HepG2 (cell line): ENCODE results near the gene SLC25A15. TPM values are rescaled to one million over a fixed set of nuclear protein-coding genes. Genes with fewer than 3 reads are reported as not detected.

Source experiments
- DPF2 ChIP-seq: sonication (generic); formaldehyde crosslinking; IDR thresholded peaks from 2 replicates; pipeline ENCODE4 v1.4.0; 2020; ENCODE audit warnings: mild to moderate bottlenecking, low read depth, missing genetic modification reagents, borderline replicate concordance
- FLYWCH1 ChIP-seq: sonication (generic); formaldehyde crosslinking; IDR thresholded peaks from 2 replicates; pipeline ENCODE4 v1.8.1; 2023; ENCODE audit warnings: mild to moderate bottlenecking, missing genetic modification reagents
- FOSL1 ChIP-seq: sonication (generic); formaldehyde crosslinking; IDR thresholded peaks from 2 replicates; pipeline ENCODE4 v1.9.0; 2021; ENCODE audit warnings: missing genetic modification reagents, borderline replicate concordance
- HMGA1 ChIP-seq: sonication (generic); formaldehyde crosslinking; conservative IDR thresholded peaks from 2 replicates; pipeline ENCODE4 v1.4.0; 2020; ENCODE audit warnings: missing genetic modification reagents
- IRF2 ChIP-seq: IDR thresholded peaks from 2 replicates; pipeline ENCODE4 v1.6.1; 2018; ENCODE audit warnings: missing genetic modification reagents, missing compliant biosample characterization
- SNAPC2 ChIP-seq: sonication (generic); formaldehyde crosslinking; IDR thresholded peaks from 2 replicates; pipeline ENCODE4 v1.8.1; 2022; ENCODE audit warnings: mild to moderate bottlenecking, missing genetic modification reagents
- TOPORS ChIP-seq: sonication (generic); formaldehyde crosslinking; IDR thresholded peaks from 2 replicates; pipeline ENCODE4 v1.8.0; 2023; ENCODE audit warnings: mild to moderate bottlenecking, missing genetic modification reagents
- ZBTB7A ChIP-seq: sonication (generic); formaldehyde crosslinking; IDR thresholded peaks from 2 replicates; pipeline ENCODE4 v1.8.0; 2022; ENCODE audit warnings: mild to moderate bottlenecking, missing genetic modification reagents
- ZBTB7B ChIP-seq: sonication (generic); formaldehyde crosslinking; IDR thresholded peaks from 2 replicates; pipeline ENCODE4 v1.4.0; 2020; ENCODE audit warnings: missing genetic modification reagents
- ZFX ChIP-seq: sonication (generic); formaldehyde crosslinking; IDR thresholded peaks from 2 replicates; pipeline ENCODE4 v1.4.0; 2020; ENCODE audit warnings: mild to moderate bottlenecking, low read depth, missing genetic modification reagents, moderate library complexity
- ZMYM3 ChIP-seq: sonication (generic); formaldehyde crosslinking; IDR thresholded peaks from 2 replicates; pipeline ENCODE4 v1.5.1; 2020; ENCODE audit warnings: mild to moderate bottlenecking, missing genetic modification reagents
- ZNF12 ChIP-seq: sonication (generic); formaldehyde crosslinking; IDR thresholded peaks from 2 replicates; pipeline ENCODE4 v1.5.0; 2020; ENCODE audit warnings: missing genetic modification reagents
- ZNF563 ChIP-seq: sonication (generic); formaldehyde crosslinking; IDR thresholded peaks from 2 replicates; pipeline ENCODE4 v1.8.0; 2022; ENCODE audit warnings: mild to moderate bottlenecking, moderate library complexity, missing genetic modification reagents
- ZNF609 ChIP-seq: sonication (generic); formaldehyde crosslinking; IDR thresholded peaks from 2 replicates; pipeline ENCODE4 v1.4.0; 2020; ENCODE audit warnings: mild to moderate bottlenecking, missing genetic modification reagents, borderline replicate concordance
- ZNF709 ChIP-seq: sonication (generic); formaldehyde crosslinking; IDR thresholded peaks from 2 replicates; pipeline ENCODE4 v1.5.0; 2020; ENCODE audit warnings: mild to moderate bottlenecking, missing genetic modification reagents
- ZNF841 ChIP-seq: sonication (generic); formaldehyde crosslinking; IDR thresholded peaks from 2 replicates; pipeline ENCODE4 v1.8.1; 2023; ENCODE audit warnings: missing genetic modification reagents, borderline replicate concordance
- polyA plus RNA-seq, 8 experiments: library from polyadenylated mRNA; depleted of rRNA in 3 of 8; stranded (reverse) in 7 of 8; unstranded in 1 of 8; fragments of >200 nt; fragmentation: Illumina TruSeq in 4 of 8; extraction: Trizol in 4 of 8; gene quantifications; 2 replicates each; pipeline versions ENCODE4 v1.2.1 to v1.2.3, GENCODE V29; 2011 to 2016; ENCODE audit warnings: low read depth in 4 of 8, missing spikeins in 1 of 8, mixed read lengths in 1 of 8; ENCODE audit not compliant: insufficient read depth in 1 of 8
- total RNA-seq, 5 experiments: library from RNA; depleted of rRNA; stranded (reverse); fragments of >200 nt; fragmentation: Illumina TruSeq; extraction: Trizol; gene quantifications; 2 replicates each; pipeline ENCODE4 v1.2.3, GENCODE V29; 2016; ENCODE audit warnings: low read depth in 1 of 5
- TF ChIP-seq, protein P1 (sequence below), 2 experiments: IDR thresholded peaks; 2 replicates each; pipeline ENCODE4 v1.6.1; 2011 to 2012; ENCODE audit warnings: low read length in 2 of 2, borderline replicate concordance in 1 of 2, low read depth in 1 of 2, mild to moderate bottlenecking in 1 of 2, moderate library complexity in 1 of 2
- TF ChIP-seq, protein P2 (sequence below): IDR thresholded peaks from 2 replicates; pipeline ENCODE4 v1.6.1; 2016; ENCODE audit warnings: low read depth, borderline replicate concordance
- TF ChIP-seq, protein P3 (sequence below): sonication (generic); formaldehyde crosslinking; IDR thresholded peaks from 2 replicates; pipeline ENCODE4 v1.9.0; 2021; ENCODE audit warnings: missing genetic modification reagents, borderline replicate concordance

SLC25A15 gene
- total and polyA plus RNA-seq, 2 of the 13 experiments (the other 11 are each of a cell fraction or from before 2014, with no cell fraction given): 17.3 to 39.1 TPM

DNA sequence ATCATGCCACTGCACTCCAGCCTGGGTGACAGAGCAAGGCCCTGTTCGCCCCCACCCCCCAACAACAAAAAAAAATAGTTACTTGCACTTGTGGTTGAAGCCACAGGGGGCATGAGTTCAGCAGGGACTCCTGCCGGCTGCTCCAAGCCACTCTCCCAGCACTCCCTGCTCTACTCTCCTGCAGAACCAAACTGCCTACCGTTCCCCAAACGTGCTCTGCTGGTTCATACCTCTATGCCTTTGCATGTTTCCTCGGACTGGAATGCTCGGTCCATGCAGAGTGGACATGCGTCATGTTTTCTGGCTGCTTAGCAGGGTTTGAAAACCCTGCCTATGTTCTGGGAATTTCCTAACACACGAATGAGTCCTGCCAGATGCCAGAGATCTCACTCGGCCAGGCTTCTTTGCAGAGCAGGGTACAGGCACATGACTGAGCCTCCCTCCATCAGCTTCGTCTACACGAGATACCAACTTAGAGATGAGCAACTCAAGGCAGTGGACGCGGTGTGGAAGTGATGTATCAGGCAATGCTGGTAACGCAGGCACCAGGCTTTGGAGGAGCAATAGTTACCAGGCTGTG is 8.5 kb upstream of the SLC25A15 start (continued):
- TF ChIP-seq ZNF709: 0 out of 2 replicates have a peak, but pooled peaks have one; percentile 39
- peak; percentile 40; the same call in 1 of the 2 replicates for TF ChIP-seq ZNF563 (CRISPR knock-in tag)
- TF ChIP-seq ZBTB7A (CRISPR knock-in tag): 0 out of 2 replicates have a peak, but pooled peaks have one; percentile 31
- no peak for TF ChIP-seq ZMYM3 (CRISPR knock-in tag)
- TF ChIP-seq ZNF841 (CRISPR knock-in tag): no peak
- no peak for TF ChIP-seq SNAPC2 (CRISPR knock-in tag)
- 0 out of 2 replicates have a peak, but pooled peaks have one; percentile 56 for TF ChIP-seq ZFX
- TF ChIP-seq FOSL1 (CRISPR knock-in tag): no peak
- TF ChIP-seq, protein P1, sequence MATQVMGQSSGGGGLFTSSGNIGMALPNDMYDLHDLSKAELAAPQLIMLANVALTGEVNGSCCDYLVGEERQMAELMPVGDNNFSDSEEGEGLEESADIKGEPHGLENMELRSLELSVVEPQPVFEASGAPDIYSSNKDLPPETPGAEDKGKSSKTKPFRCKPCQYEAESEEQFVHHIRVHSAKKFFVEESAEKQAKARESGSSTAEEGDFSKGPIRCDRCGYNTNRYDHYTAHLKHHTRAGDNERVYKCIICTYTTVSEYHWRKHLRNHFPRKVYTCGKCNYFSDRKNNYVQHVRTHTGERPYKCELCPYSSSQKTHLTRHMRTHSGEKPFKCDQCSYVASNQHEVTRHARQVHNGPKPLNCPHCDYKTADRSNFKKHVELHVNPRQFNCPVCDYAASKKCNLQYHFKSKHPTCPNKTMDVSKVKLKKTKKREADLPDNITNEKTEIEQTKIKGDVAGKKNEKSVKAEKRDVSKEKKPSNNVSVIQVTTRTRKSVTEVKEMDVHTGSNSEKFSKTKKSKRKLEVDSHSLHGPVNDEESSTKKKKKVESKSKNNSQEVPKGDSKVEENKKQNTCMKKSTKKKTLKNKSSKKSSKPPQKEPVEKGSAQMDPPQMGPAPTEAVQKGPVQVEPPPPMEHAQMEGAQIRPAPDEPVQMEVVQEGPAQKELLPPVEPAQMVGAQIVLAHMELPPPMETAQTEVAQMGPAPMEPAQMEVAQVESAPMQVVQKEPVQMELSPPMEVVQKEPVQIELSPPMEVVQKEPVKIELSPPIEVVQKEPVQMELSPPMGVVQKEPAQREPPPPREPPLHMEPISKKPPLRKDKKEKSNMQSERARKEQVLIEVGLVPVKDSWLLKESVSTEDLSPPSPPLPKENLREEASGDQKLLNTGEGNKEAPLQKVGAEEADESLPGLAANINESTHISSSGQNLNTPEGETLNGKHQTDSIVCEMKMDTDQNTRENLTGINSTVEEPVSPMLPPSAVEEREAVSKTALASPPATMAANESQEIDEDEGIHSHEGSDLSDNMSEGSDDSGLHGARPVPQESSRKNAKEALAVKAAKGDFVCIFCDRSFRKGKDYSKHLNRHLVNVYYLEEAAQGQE (IDR thresholded peaks at IDR 0.05; ENCODE audit: borderline replicate concordance in 1 of 2, low read depth in 1 of 2, low read length in 2 of 2): no peak
- TF ChIP-seq, protein P2, sequence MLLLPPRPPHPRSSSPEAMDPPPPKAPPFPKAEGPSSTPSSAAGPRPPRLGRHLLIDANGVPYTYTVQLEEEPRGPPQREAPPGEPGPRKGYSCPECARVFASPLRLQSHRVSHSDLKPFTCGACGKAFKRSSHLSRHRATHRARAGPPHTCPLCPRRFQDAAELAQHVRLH (CRISPR knock-in tag): peak; percentile 47; the same call in 1 of the 2 replicates
- TF ChIP-seq, protein P3, sequence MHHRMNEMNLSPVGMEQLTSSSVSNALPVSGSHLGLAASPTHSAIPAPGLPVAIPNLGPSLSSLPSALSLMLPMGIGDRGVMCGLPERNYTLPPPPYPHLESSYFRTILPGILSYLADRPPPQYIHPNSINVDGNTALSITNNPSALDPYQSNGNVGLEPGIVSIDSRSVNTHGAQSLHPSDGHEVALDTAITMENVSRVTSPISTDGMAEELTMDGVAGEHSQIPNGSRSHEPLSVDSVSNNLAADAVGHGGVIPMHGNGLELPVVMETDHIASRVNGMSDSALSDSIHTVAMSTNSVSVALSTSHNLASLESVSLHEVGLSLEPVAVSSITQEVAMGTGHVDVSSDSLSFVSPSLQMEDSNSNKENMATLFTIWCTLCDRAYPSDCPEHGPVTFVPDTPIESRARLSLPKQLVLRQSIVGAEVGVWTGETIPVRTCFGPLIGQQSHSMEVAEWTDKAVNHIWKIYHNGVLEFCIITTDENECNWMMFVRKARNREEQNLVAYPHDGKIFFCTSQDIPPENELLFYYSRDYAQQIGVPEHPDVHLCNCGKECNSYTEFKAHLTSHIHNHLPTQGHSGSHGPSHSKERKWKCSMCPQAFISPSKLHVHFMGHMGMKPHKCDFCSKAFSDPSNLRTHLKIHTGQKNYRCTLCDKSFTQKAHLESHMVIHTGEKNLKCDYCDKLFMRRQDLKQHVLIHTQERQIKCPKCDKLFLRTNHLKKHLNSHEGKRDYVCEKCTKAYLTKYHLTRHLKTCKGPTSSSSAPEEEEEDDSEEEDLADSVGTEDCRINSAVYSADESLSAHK (CRISPR knock-in tag): no peak
- TF ChIP-seq ZNF609: 0 out of 2 replicates have a peak, but pooled peaks have one; percentile 18
- TF ChIP-seq IRF2: no peak
- no peak for TF ChIP-seq TOPORS (CRISPR knock-in tag)
- TF ChIP-seq DPF2: no peak
- TF ChIP-seq FLYWCH1: no peak
- TF ChIP-seq HMGA1 (CRISPR knock-in tag): no peak
- TF ChIP-seq ZBTB7B (CRISPR knock-in tag): 0 out of 2 replicates have a peak, but pooled peaks have one; percentile 21
- TF ChIP-seq ZNF12 (CRISPR knock-in tag): no peak
